T-helper 1 cell treated with Interleukin-12 subunit alpha and Interleukin-12 subunit beta and Interleukin-4 antibody, amounts not matched to agents 30 μg/mL and 1 μg/mL, for 36 hours (primary cell): ENCODE results near the gene PAN3.

Source experiments
- H3K27ac Mint-ChIP-seq: one replicate; pipeline ENCODE4 v1.8.0; 2021; ENCODE audit warnings: mild to moderate bottlenecking, mixed read lengths
- H3K27me3 Mint-ChIP-seq: one replicate; pipeline ENCODE4 v1.8.0; 2021; ENCODE audit warnings: low read depth, mixed read lengths
- H3K36me3 Mint-ChIP-seq: one replicate; pipeline ENCODE4 v1.8.0; 2021; ENCODE audit warnings: low read depth, mixed read lengths
- H3K4me1 Mint-ChIP-seq: one replicate; pipeline ENCODE4 v1.8.0; 2021; ENCODE audit warnings: low read depth, mixed read lengths
- H3K4me3 Mint-ChIP-seq: one replicate; pipeline ENCODE4 v1.8.0; 2021; ENCODE audit warnings: mild to moderate bottlenecking, moderate library complexity, mixed read lengths
- H3K9me3 Mint-ChIP-seq: one replicate; pipeline ENCODE4 v1.8.0; 2021; ENCODE audit warnings: mixed read lengths

The PAN3 gene

GRCh38 chr13:28229522-28230411 is 91.4 kb downstream of the PAN3 start:
- no peak overlapping the region for H3K27ac Mint-ChIP-seq
- H3K4me3 Mint-ChIP-seq, result no peak overlapping the region
- peaks cover 2% of the 10 kb centered on the region for H3K4me1 Mint-ChIP-seq
- H3K36me3 Mint-ChIP-seq, result peaks cover 16% of the 10 kb centered on the region
- no peaks in the 10 kb centered on the region for H3K27me3 Mint-ChIP-seq
- no peaks in the 10 kb centered on the region for H3K9me3 Mint-ChIP-seq

GRCh38 chr13:28231642-28232041 is 93.3 kb downstream of the PAN3 start:
- Mint-ChIP-seq H3K36me3 (peaks cover 19% of the 10 kb centered on the region), H3K4me1 (peaks cover 2% of the 10 kb centered on the region), H3K4me3 (no peak overlapping the region), H3K27ac (no peak overlapping the region), H3K27me3 (no peaks in the 10 kb centered on the region), H3K9me3 (no peaks in the 10 kb centered on the region)

- no peaks in the 10 kb centered on the region for H3K27me3 Mint-ChIP-seq
- H3K4me3 Mint-ChIP-seq, result no peak overlapping the region
- peaks cover 28% of the 10 kb centered on the region for H3K36me3 Mint-ChIP-seq
- H3K9me3 Mint-ChIP-seq, result no peaks in the 10 kb centered on the region
- H3K27ac Mint-ChIP-seq, result no peak overlapping the region
- H3K4me1 Mint-ChIP-seq, result no peaks in the 10 kb centered on the region
Observed at GRCh38 chr13:28237944-28238343, 99.6 kb downstream of the PAN3 start.

- H3K4me3 Mint-ChIP-seq, result no peak overlapping the region
- H3K9me3 Mint-ChIP-seq, result no peaks in the 10 kb centered on the region
- H3K27ac Mint-ChIP-seq, result no peak overlapping the region
- H3K36me3 Mint-ChIP-seq, result peaks cover 28% of the 10 kb centered on the region
- H3K27me3 Mint-ChIP-seq, result no peaks in the 10 kb centered on the region
- no peaks in the 10 kb centered on the region for H3K4me1 Mint-ChIP-seq
Observed at GRCh38 chr13:28239374-28239773, 101.0 kb downstream of the PAN3 start.

- Mint-ChIP-seq H3K4me1 (peaks cover 18% of the 10 kb centered on the region), H3K9me3 (peaks cover 3% of the 10 kb centered on the region), H3K4me3 (no peak overlapping the region), H3K27me3 (no peaks in the 10 kb centered on the region), H3K36me3 (peaks cover 47% of the 10 kb centered on the region), H3K27ac (no peak overlapping the region)
Observed at GRCh38 chr13:28245465-28245864, 107.1 kb downstream of the PAN3 start.

- H3K4me1 Mint-ChIP-seq, result peaks cover 28% of the 10 kb centered on the region
- peaks cover 3% of the 10 kb centered on the region for H3K9me3 Mint-ChIP-seq
- H3K36me3 Mint-ChIP-seq, result peaks cover 47% of the 10 kb centered on the region
- H3K27me3 Mint-ChIP-seq, result no peaks in the 10 kb centered on the region
- H3K27ac Mint-ChIP-seq, result no peak overlapping the region
- H3K4me3 Mint-ChIP-seq, result no peak overlapping the region
Observed at GRCh38 chr13:28246891-28247290, 108.5 kb downstream of the PAN3 start.

GRCh38 chr13:28248080-28248479 is 109.7 kb downstream of the PAN3 start:
- Mint-ChIP-seq H3K9me3 (peaks cover 3% of the 10 kb centered on the region), H3K4me1 (peaks cover 28% of the 10 kb centered on the region), H3K36me3 (peaks cover 42% of the 10 kb centered on the region), H3K27me3 (no peaks in the 10 kb centered on the region), H3K4me3 (no peak overlapping the region), H3K27ac (no peak overlapping the region)

GRCh38 chr13:28250542-28250941 is 112.2 kb downstream of the PAN3 start:
- Mint-ChIP-seq H3K4me3 (no peak overlapping the region), H3K4me1 (peaks cover 28% of the 10 kb centered on the region), H3K9me3 (peaks cover 3% of the 10 kb centered on the region), H3K27ac (no peak overlapping the region), H3K36me3 (peaks cover 40% of the 10 kb centered on the region), H3K27me3 (no peaks in the 10 kb centered on the region)

- no peaks in the 10 kb centered on the region for H3K27me3 Mint-ChIP-seq
- H3K9me3 Mint-ChIP-seq, result peaks cover 3% of the 10 kb centered on the region
- H3K36me3 Mint-ChIP-seq, result peaks cover 36% of the 10 kb centered on the region
- no peak overlapping the region for H3K4me3 Mint-ChIP-seq
- H3K27ac Mint-ChIP-seq, result no peak overlapping the region
- peaks cover 26% of the 10 kb centered on the region for H3K4me1 Mint-ChIP-seq
Observed at GRCh38 chr13:28251466-28251865, 113.1 kb downstream of the PAN3 start.

GRCh38 chr13:28252547-28252946 is 114.2 kb downstream of the PAN3 start:
- Mint-ChIP-seq H3K9me3 (peaks cover 3% of the 10 kb centered on the region), H3K27me3 (no peaks in the 10 kb centered on the region), H3K4me3 (no peak overlapping the region), H3K36me3 (peaks cover 38% of the 10 kb centered on the region), H3K27ac (no peak overlapping the region), H3K4me1 (peaks cover 25% of the 10 kb centered on the region)

GRCh38 chr13:28257305-28257704 is 119.0 kb downstream of the PAN3 start:
- Mint-ChIP-seq H3K4me1 (no peaks in the 10 kb centered on the region), H3K4me3 (no peak overlapping the region), H3K27ac (no peak overlapping the region), H3K9me3 (peaks cover under 1% of the 10 kb centered on the region), H3K36me3 (peaks cover 26% of the 10 kb centered on the region), H3K27me3 (no peaks in the 10 kb centered on the region)

- H3K27me3 Mint-ChIP-seq, result no peaks in the 10 kb centered on the region
- peaks cover 33% of the 10 kb centered on the region for H3K36me3 Mint-ChIP-seq
- H3K4me1 Mint-ChIP-seq, result no peaks in the 10 kb centered on the region
- H3K9me3 Mint-ChIP-seq, result peaks cover 9% of the 10 kb centered on the region
- no peak overlapping the region for H3K4me3 Mint-ChIP-seq
- no peak overlapping the region for H3K27ac Mint-ChIP-seq
Observed at GRCh38 chr13:28258417-28258816, 120.1 kb downstream of the PAN3 start.

GRCh38 chr13:28267497-28267896 is 129.2 kb downstream of the PAN3 start:
- H3K36me3 Mint-ChIP-seq, result peaks cover 45% of the 10 kb centered on the region
- no peak overlapping the region for H3K27ac Mint-ChIP-seq
- H3K27me3 Mint-ChIP-seq, result no peaks in the 10 kb centered on the region

GRCh38 chr13:28268800-28269223 is 130.5 kb downstream of the PAN3 start:
- Mint-ChIP-seq H3K27ac (peak overlapping the region; percentile 49), H3K4me3 (no peak overlapping the region), H3K9me3 (peaks cover 6% of the 10 kb centered on the region), H3K36me3 (peaks cover 38% of the 10 kb centered on the region), H3K4me1 (peaks cover 14% of the 10 kb centered on the region), H3K27me3 (no peaks in the 10 kb centered on the region)

More at GRCh38 chr13:28267497-28267896, 129.2 kb downstream of the PAN3 start:
- peaks cover 14% of the 10 kb centered on the region for H3K4me1 Mint-ChIP-seq
- peaks cover 12% of the 10 kb centered on the region for H3K9me3 Mint-ChIP-seq
- H3K4me3 Mint-ChIP-seq, result no peak overlapping the region

- H3K36me3 Mint-ChIP-seq, result peaks cover 44% of the 10 kb centered on the region
- no peak overlapping the region for H3K27ac Mint-ChIP-seq
- H3K9me3 Mint-ChIP-seq, result peaks cover 6% of the 10 kb centered on the region
- no peaks in the 10 kb centered on the region for H3K27me3 Mint-ChIP-seq
- peaks cover 14% of the 10 kb centered on the region for H3K4me1 Mint-ChIP-seq
- no peak overlapping the region for H3K4me3 Mint-ChIP-seq
Observed at GRCh38 chr13:28271056-28271840, 132.9 kb downstream of the PAN3 start.
